Stimulated activated CD4-positive, alpha-beta T cell treated with anti-CD3 and anti-CD28 coated beads, Interleukin-4, amount 100 ng/mL, for 48 hours (primary cell): ENCODE measurements around the gene CCDC170.

Experiments used
- DNase-seq, 2 donors: peaks; one replicate each; pipeline ENCODE4 v3.0.0-alpha.2; 2020; ENCODE audit warnings: low read depth in 2 of 2

Gene CCDC170

GRCh38 chr6:151618717-151619116 is 124.9 kb downstream of the CCDC170 start:
- no peak for DNase-seq

- DNase-seq = no peak
Measured at GRCh38 chr6:151620179-151620578, 126.4 kb downstream of the CCDC170 start.

GRCh38 chr6:151624071-151624470 is 130.3 kb downstream of the CCDC170 start:
- no peak for DNase-seq

GRCh38 chr6:151624481-151624880 is 130.7 kb downstream of the CCDC170 start:
- no peak for DNase-seq

- DNase-seq = no peak
Measured at GRCh38 chr6:151624900-151625536, 131.2 kb downstream of the CCDC170 start.

GRCh38 chr6:151627689-151628444 is 134.1 kb downstream of the CCDC170 start:
- DNase-seq = no peak

- no peak for DNase-seq
Measured at GRCh38 chr6:151629791-151630190, 136.0 kb downstream of the CCDC170 start.

- DNase-seq = no peak
Measured at GRCh38 chr6:151630387-151630786, 136.6 kb downstream of the CCDC170 start.

GRCh38 chr6:151630991-151631655 is 137.3 kb downstream of the CCDC170 start:
- no peak for DNase-seq

- DNase-seq = no peak
Measured at GRCh38 chr6:151632415-151632987, 138.7 kb downstream of the CCDC170 start.

GRCh38 chr6:151633526-151634335 is 139.9 kb downstream of the CCDC170 start:
- no peak for DNase-seq

- no peak for DNase-seq
Measured at GRCh38 chr6:151634336-151634720, 140.5 kb downstream of the CCDC170 start.

- DNase-seq = no peak
Measured at GRCh38 chr6:151635741-151636140, 141.9 kb downstream of the CCDC170 start.

- DNase-seq = no peak
Measured at GRCh38 chr6:151637814-151638213, 144.0 kb downstream of the CCDC170 start.

- no peak for DNase-seq
Measured at GRCh38 chr6:151639750-151640149, 145.9 kb downstream of the CCDC170 start.

- no peak for DNase-seq
Measured at GRCh38 chr6:151641028-151641427, 147.2 kb downstream of the CCDC170 start.

GRCh38 chr6:151647976-151648639 is 154.3 kb downstream of the CCDC170 start:
- peak in 1 of 2 donors; percentile 9 for DNase-seq

- no peak for DNase-seq
Measured at GRCh38 chr6:151649835-151650234, 156.0 kb downstream of the CCDC170 start.

GRCh38 chr6:151651639-151652038 is 157.8 kb downstream of the CCDC170 start:
- DNase-seq = no peak

- DNase-seq = no peak
Measured at GRCh38 chr6:151652325-151652724, 158.5 kb downstream of the CCDC170 start.

- no peak for DNase-seq
Measured at GRCh38 chr6:151655099-151655498, 161.3 kb downstream of the CCDC170 start.
